ENCODE measurements around the gene RGP1.

Gene RGP1, protein sequence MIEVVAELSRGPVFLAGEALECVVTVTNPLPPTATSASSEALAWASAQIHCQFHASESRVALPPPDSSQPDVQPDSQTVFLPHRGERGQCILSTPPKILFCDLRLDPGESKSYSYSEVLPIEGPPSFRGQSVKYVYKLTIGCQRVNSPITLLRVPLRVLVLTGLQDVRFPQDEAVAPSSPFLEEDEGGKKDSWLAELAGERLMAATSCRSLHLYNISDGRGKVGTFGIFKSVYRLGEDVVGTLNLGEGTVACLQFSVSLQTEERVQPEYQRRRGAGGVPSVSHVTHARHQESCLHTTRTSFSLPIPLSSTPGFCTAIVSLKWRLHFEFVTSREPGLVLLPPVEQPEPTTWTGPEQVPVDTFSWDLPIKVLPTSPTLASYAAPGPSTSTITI

DNA sequence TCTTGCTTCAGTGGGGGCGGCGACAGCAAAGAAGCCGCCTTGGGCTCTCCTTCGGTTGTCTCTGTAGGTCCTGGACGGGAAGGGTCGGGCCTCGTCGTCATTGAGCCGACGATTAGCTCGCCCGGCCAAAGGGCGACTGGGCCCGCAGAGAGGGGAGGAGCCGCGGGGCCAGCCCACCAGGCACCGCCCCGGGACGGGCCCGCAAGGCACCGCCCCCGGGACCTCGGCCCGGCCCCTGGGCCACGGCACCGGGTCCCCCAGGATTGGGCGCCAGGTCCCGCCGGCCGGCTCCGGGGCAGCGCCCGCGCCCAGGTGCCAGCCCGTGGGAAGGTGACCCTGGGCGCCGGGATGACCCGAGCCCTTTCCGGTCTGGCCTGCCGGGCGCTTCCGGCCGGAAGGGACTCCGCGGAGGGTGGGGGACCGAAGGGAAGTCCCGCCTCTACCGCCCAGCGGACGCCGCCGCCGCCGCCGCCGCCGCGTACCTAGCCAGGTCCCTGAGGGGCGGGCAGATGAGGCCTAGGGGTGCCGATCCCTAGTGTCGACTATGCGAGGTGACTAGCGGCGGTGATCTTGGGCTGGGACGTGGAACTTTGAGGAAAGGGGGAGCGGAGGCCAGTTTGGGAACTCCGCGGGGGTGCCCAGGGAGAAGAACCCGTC lies at the start of gene RGP1, which contains the start of gene GBA2:
Gene RGP1 (plus strand): TSS at position 430 of the 657 bp plus-strand sequence. CDS start 469 bp downstream, outside the sequence.
Gene GBA2 (minus strand): TSS at position 371 of the 657 bp plus-strand sequence. CDS start 524 bp downstream, outside the sequence.
- H3K4me2 ChIP-seq = peak within 1 kb of the TSS; percentile 85
- H3K9ac ChIP-seq = peak within 1 kb of the TSS; percentile 45
- TF ChIP-seq, protein P1, sequence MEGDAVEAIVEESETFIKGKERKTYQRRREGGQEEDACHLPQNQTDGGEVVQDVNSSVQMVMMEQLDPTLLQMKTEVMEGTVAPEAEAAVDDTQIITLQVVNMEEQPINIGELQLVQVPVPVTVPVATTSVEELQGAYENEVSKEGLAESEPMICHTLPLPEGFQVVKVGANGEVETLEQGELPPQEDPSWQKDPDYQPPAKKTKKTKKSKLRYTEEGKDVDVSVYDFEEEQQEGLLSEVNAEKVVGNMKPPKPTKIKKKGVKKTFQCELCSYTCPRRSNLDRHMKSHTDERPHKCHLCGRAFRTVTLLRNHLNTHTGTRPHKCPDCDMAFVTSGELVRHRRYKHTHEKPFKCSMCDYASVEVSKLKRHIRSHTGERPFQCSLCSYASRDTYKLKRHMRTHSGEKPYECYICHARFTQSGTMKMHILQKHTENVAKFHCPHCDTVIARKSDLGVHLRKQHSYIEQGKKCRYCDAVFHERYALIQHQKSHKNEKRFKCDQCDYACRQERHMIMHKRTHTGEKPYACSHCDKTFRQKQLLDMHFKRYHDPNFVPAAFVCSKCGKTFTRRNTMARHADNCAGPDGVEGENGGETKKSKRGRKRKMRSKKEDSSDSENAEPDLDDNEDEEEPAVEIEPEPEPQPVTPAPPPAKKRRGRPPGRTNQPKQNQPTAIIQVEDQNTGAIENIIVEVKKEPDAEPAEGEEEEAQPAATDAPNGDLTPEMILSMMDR (conservative IDR thresholded peaks at IDR 0.05; ENCODE audit: low read depth, low read length) = no peak
- peaks cover 35% of the 10 kb centered on the region for H3K79me2 ChIP-seq (ENCODE audit: insufficient read depth, low read depth)
- peak within 1 kb of the TSS; percentile 76 for H2AFZ ChIP-seq (ENCODE audit: low read depth)
- H3K4me1 ChIP-seq (ENCODE audit: low read depth, poor library complexity, severe bottlenecking) = peaks cover 23% of the 10 kb centered on the region
- H4K20me1 ChIP-seq (ENCODE audit: insufficient read depth) = no peaks in the 10 kb centered on the region; the same call in 1 of the 2 replicates
- H3K27ac ChIP-seq = peak within 1 kb of the TSS; percentile 26; the same call in 1 of the 2 replicates
- H3K36me3 ChIP-seq (ENCODE audit: insufficient read depth) = no peaks in the 10 kb centered on the region
- H3K27me3 ChIP-seq (ENCODE audit: insufficient read depth, low read depth) = no peaks in the 10 kb centered on the region
- no peak within 1 kb of the TSS for H3K4me3 ChIP-seq (IDR thresholded peaks at IDR 0.05; ENCODE audit: insufficient read depth, low read depth, low read length)

DNA sequence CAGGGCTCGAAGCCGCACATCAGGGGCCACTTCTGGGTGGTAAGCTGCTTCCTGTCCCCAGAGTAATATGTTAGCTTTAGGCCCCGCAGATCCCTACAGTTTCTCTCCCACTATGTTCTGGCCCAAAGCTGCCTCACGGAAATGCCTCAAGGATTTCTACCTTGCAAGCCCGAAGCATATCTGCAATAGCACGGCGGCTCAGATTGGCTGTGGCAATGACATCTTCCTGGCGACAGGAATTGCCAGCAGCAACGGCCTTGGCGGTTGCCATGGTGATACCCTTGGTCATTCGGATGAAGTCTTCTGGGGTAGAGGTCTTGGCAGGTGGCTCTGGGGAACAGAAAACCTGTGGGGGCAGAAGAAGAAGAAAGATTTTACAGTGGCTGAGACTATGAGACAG lies 49.1 kb upstream of the RGP1 start:
- Histone ChIP-seq H3K79me2 (ENCODE audit: insufficient read depth, low read depth) (no peaks in the 10 kb centered on the region), H2AFZ (ENCODE audit: low read depth) (no peak overlapping the region), H3K27ac (no peak overlapping the region), H3K27me3 (ENCODE audit: insufficient read depth, low read depth) (no peaks in the 10 kb centered on the region), H3K4me1 (ENCODE audit: low read depth, poor library complexity, severe bottlenecking) (no peaks in the 10 kb centered on the region), H3K4me3 (IDR thresholded peaks at IDR 0.05; ENCODE audit: insufficient read depth, low read depth, low read length) (no peak overlapping the region), H3K36me3 (ENCODE audit: insufficient read depth) (no peaks in the 10 kb centered on the region; the same call in 1 of the 2 replicates), H3K9ac (no peak overlapping the region), H3K4me2 (no peak overlapping the region), H4K20me1 (ENCODE audit: insufficient read depth) (no peaks in the 10 kb centered on the region)
- TF ChIP-seq, protein P1 (conservative IDR thresholded peaks at IDR 0.05; ENCODE audit: low read depth, low read length) = no peak

DNA sequence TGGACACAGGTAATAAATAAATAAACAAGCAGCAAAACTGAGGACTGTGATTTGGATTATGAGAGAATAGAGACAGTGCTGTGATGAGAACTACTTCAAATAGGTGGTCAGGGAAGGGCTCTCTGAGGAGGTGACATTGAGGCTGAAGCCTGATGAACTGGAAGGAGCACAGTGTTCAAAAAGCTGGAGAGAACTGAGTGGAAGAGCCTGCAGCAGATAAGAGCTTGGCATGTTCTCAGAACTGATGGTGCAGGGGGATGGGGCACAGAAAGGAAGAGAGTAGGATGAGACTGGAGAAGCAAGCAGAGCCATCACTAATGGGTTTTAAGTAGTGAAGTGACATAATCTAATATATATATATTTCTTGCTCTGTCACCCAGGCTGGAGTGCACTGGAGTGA lies 48.1 kb upstream of the RGP1 start:
- H4K20me1 ChIP-seq (ENCODE audit: insufficient read depth) = no peaks in the 10 kb centered on the region
- H3K79me2 ChIP-seq (ENCODE audit: insufficient read depth, low read depth) = no peaks in the 10 kb centered on the region
- H3K27ac ChIP-seq = no peak overlapping the region
- H3K27me3 ChIP-seq (ENCODE audit: insufficient read depth, low read depth) = no peaks in the 10 kb centered on the region
- TF ChIP-seq, protein P1 (conservative IDR thresholded peaks at IDR 0.05; ENCODE audit: low read depth, low read length) = no peak
- H3K36me3 ChIP-seq (ENCODE audit: insufficient read depth) = no peaks in the 10 kb centered on the region; the same call in 1 of the 2 replicates
- H3K4me2 ChIP-seq = no peak overlapping the region
- H3K4me3 ChIP-seq (IDR thresholded peaks at IDR 0.05; ENCODE audit: insufficient read depth, low read depth, low read length) = no peak overlapping the region
- no peaks in the 10 kb centered on the region for H3K4me1 ChIP-seq (ENCODE audit: low read depth, poor library complexity, severe bottlenecking)
- no peak overlapping the region for H2AFZ ChIP-seq (ENCODE audit: low read depth)
- no peak overlapping the region for H3K9ac ChIP-seq

DNA sequence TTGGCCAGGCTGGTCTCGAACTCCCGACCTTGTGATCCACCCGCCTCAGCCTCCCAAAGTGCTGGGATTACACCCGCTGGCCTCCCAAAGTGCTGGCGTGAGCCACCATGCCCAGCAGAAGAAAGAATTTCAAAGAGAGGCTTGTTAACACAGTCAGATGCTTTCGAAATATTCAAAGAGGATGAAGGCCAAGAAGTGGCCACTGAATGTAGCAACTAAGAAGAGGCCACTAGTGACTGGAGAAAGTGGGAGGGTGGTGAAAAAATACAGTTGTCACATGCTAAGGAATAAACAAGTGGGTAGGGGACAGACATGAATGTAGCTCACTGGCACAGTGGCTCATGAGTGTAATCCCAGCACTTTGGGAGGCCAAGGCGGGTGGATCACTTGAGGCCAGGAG lies 46.4 kb upstream of the RGP1 start:
- Histone ChIP-seq H4K20me1 (ENCODE audit: insufficient read depth) (no peaks in the 10 kb centered on the region), H3K9ac (no peak overlapping the region), H3K4me3 (IDR thresholded peaks at IDR 0.05; ENCODE audit: insufficient read depth, low read depth, low read length) (no peak overlapping the region), H3K27me3 (ENCODE audit: insufficient read depth, low read depth) (no peaks in the 10 kb centered on the region), H3K4me1 (ENCODE audit: low read depth, poor library complexity, severe bottlenecking) (no peaks in the 10 kb centered on the region), H3K4me2 (no peak overlapping the region), H3K27ac (no peak overlapping the region), H2AFZ (ENCODE audit: low read depth) (no peak overlapping the region), H3K36me3 (ENCODE audit: insufficient read depth) (no peaks in the 10 kb centered on the region; the same call in 1 of the 2 replicates), H3K79me2 (ENCODE audit: insufficient read depth, low read depth) (no peaks in the 10 kb centered on the region)
- TF ChIP-seq, protein P1 (conservative IDR thresholded peaks at IDR 0.05; ENCODE audit: low read depth, low read length) = no peak

All from KMS-11 (cell line).